Measurements from ENCODE around the gene BFSP2. TPM values are rescaled to one million over a fixed set of nuclear protein-coding genes. Genes with fewer than 3 reads are reported as not detected.
A peak's percentile ranks its signal among the peaks of the same experiment; 100 is the strongest.

BFSP2 gene
- total and polyA plus RNA-seq, 2 experiments from 2014 or later, result not detected

DNA sequence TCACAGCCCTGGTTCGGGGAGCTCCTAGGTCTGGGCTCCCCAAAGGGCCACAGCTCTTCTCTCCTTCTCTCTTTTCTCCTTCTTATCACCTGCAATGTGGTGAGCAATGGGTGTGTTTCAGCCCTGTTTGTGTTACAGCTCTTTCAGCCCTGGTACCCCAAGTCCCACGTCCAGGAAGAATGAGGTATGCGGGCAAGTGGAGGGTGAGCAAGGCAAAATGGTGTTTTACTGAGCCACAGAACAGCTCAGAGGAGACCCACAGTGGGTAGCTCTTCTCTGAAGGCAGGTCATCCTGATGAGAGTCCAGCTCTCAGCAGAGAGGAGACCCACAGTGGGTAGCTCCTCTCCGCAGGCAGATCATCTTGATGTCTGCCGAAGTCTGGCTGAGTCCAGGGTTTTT lies 86.8 kb downstream of the BFSP2 start:
- no peak for DNase-seq
- Histone ChIP-seq H3K9ac (no peak overlapping the region), H3K4me1 (ENCODE audit: insufficient read depth) (peaks cover 15% of the 10 kb centered on the region), H3K27ac (no peak overlapping the region), H3K4me3 (no peak overlapping the region), H3K27me3 (replicated peaks; ENCODE audit: insufficient read depth) (no peaks in the 10 kb centered on the region), H3K79me2 (ENCODE audit: insufficient read depth) (no peaks in the 10 kb centered on the region), H3F3A (ENCODE audit: insufficient read depth) (peaks cover 15% of the 10 kb centered on the region), H3K9me2 (ENCODE audit: insufficient read depth) (no peaks in the 10 kb centered on the region), H2AFZ (no peak overlapping the region), H3K9me3 (ENCODE audit: low read depth) (no peaks in the 10 kb centered on the region), H3K4me2 (ENCODE audit: unreplicated experiment) (no peak overlapping the region), H3K36me3 (ENCODE audit: low read depth) (no peaks in the 10 kb centered on the region), H4K20me1 (ENCODE audit: insufficient read depth) (no peaks in the 10 kb centered on the region)
- in situ Hi-C loops (cut with MboI), result no loop called here
- WGBS, 2 experiments (ENCODE audit: low coverage in 1 of 2, low lambda C conversion rate in 2 of 2, missing lambda C conversion rate in 2 of 2), result 88 to 89% methylated on average over 4 to 5 of the region's 5 CpGs
- TF ChIP-seq EZH2phosphoT487 (IDR thresholded peaks at IDR 0.05; ENCODE audit: insufficient read depth, low read depth) (no peak), EZH2 (IDR thresholded peaks at IDR 0.05; ENCODE audit: insufficient read depth, poor library complexity, severe bottlenecking) (no peak)

DNA sequence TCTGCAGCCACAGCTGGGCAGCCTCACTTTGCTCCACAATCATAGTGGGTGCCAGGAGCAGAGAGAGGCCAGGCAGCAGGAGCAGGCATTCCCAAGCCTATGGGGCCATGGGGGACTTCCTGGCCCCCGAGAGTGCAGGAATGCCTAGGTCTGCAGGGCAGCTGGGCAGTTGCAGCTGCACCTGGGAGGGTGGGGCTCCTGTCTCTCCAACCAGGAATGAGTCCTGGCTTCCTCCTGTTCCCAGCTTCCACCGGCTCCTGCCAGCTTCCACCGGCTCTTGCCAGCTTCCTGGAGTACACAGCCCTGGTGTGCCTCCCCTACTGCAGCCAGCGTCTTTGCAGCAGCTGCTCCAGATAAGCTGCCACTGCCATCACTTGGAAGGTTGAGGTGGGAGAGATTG lies 87.3 kb downstream of the BFSP2 start:
- H3K27ac ChIP-seq, result no peak overlapping the region
- H2AFZ ChIP-seq, result no peak overlapping the region
- TF ChIP-seq EZH2 (IDR thresholded peaks at IDR 0.05; ENCODE audit: insufficient read depth, poor library complexity, severe bottlenecking), result no peak
- no peak for TF ChIP-seq EZH2phosphoT487 (IDR thresholded peaks at IDR 0.05; ENCODE audit: insufficient read depth, low read depth)
- no peaks in the 10 kb centered on the region for H3K79me2 ChIP-seq (ENCODE audit: insufficient read depth)
- no peak for DNase-seq
- peaks cover 15% of the 10 kb centered on the region for H3F3A ChIP-seq (ENCODE audit: insufficient read depth)
- 68% methylated on average over 4 of the region's 4 CpGs for WGBS, 2 experiments (ENCODE audit: low coverage in 1 of 2, low lambda C conversion rate in 2 of 2, missing lambda C conversion rate in 2 of 2)
- H3K27me3 ChIP-seq (replicated peaks; ENCODE audit: insufficient read depth), result no peaks in the 10 kb centered on the region
- no peaks in the 10 kb centered on the region for H4K20me1 ChIP-seq (ENCODE audit: insufficient read depth)
- no peaks in the 10 kb centered on the region for H3K9me2 ChIP-seq (ENCODE audit: insufficient read depth)
- H3K9me3 ChIP-seq (ENCODE audit: low read depth), result no peaks in the 10 kb centered on the region
- H3K4me2 ChIP-seq (ENCODE audit: unreplicated experiment), result no peak overlapping the region
- H3K4me1 ChIP-seq (ENCODE audit: insufficient read depth), result peaks cover 15% of the 10 kb centered on the region
- in situ Hi-C loops (cut with MboI), result no loop called here
- no peak overlapping the region for H3K4me3 ChIP-seq
- H3K36me3 ChIP-seq (ENCODE audit: low read depth), result no peaks in the 10 kb centered on the region
- no peak overlapping the region for H3K9ac ChIP-seq

DNA sequence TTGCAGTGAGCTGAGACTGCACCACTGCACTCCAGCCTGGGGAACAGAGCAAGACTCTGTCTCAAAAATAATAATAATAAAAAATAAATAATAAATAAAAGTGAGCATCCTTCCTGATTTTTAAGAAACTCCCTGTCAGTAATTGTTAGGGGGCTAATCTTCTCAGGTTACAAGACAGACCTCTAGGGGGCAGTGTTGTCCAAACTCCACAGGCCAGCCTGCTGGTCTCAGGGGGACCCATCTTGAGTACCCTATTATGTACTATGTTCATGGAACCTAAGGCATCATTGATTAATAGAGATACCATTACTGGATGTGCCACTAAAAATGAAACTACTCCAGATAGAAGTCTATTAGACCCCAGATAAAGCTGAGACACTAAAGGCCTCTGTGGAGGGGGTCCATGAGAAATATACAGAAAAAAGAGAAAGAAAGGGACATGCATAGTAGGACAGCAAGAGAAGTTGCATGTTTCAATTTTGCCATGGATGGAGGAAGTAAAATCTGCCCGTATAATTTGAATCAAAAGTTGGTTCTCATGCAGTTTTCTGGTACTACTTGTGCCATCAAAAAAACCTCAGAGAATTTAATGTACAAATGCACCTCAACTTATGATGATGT lies 88.2 kb downstream of the BFSP2 start:
- 52 to 62% methylated on average over 1 of the region's 1 CpG for WGBS, 2 experiments (ENCODE audit: low coverage in 1 of 2, low lambda C conversion rate in 2 of 2, missing lambda C conversion rate in 2 of 2)
- Histone ChIP-seq H3K27me3 (replicated peaks; ENCODE audit: insufficient read depth) (no peaks in the 10 kb centered on the region), H3K4me1 (ENCODE audit: insufficient read depth) (peaks cover 15% of the 10 kb centered on the region), H3K9me2 (ENCODE audit: insufficient read depth) (no peaks in the 10 kb centered on the region), H3F3A (ENCODE audit: insufficient read depth) (peaks cover 15% of the 10 kb centered on the region), H3K9me3 (ENCODE audit: low read depth) (no peaks in the 10 kb centered on the region), H3K27ac (no peak overlapping the region), H4K20me1 (ENCODE audit: insufficient read depth) (no peaks in the 10 kb centered on the region), H3K9ac (no peak overlapping the region), H3K79me2 (ENCODE audit: insufficient read depth) (no peaks in the 10 kb centered on the region), H2AFZ (no peak overlapping the region), H3K4me2 (ENCODE audit: unreplicated experiment) (no peak overlapping the region), H3K36me3 (ENCODE audit: low read depth) (no peaks in the 10 kb centered on the region), H3K4me3 (no peak overlapping the region)
- TF ChIP-seq EZH2 (IDR thresholded peaks at IDR 0.05; ENCODE audit: insufficient read depth, poor library complexity, severe bottlenecking) (no peak), EZH2phosphoT487 (IDR thresholded peaks at IDR 0.05; ENCODE audit: insufficient read depth, low read depth) (no peak)
- DNase-seq, result peak; percentile 53
- in situ Hi-C loops (cut with MboI), result no loop called here

DNA sequence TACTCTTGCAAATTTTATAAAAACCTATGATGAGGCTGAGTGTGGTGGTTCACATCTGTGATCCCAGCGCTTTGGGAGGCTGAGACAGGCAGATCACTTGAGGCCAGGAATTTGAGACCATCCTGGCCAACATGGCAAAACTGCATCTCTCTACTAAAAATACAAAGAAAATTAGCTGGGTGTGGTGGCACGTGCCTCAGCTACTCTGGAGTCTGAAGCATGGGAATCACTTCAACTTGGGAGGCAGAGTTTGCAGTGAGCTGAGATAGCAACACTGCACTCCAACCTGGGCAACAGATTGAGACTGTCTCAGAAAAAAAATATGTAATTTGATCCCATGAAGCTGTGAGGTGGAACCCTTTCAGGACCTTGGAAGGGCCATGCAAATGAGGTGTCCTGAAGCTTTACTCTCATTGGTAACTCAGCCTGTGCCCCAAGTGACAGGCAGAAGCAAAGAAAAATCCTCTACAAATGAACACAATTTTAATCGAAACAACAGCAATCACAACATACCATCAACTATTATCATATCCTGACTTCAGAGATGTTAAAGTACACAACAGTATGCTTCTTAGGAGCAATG lies 89.0 kb downstream of the BFSP2 start:
- Histone ChIP-seq H3K4me1 (ENCODE audit: insufficient read depth) (peaks cover 15% of the 10 kb centered on the region), H2AFZ (peak overlapping the region; percentile 9; the same call in 1 of the 2 replicates), H3K36me3 (ENCODE audit: low read depth) (no peaks in the 10 kb centered on the region), H3K9ac (no peak overlapping the region), H3K27ac (no peak overlapping the region), H3K9me2 (ENCODE audit: insufficient read depth) (no peaks in the 10 kb centered on the region), H3K4me3 (no peak overlapping the region), H3K9me3 (ENCODE audit: low read depth) (no peaks in the 10 kb centered on the region), H4K20me1 (ENCODE audit: insufficient read depth) (no peaks in the 10 kb centered on the region), H3K4me2 (ENCODE audit: unreplicated experiment) (peak overlapping the region; percentile 35), H3F3A (ENCODE audit: insufficient read depth) (peaks cover 15% of the 10 kb centered on the region), H3K79me2 (ENCODE audit: insufficient read depth) (no peaks in the 10 kb centered on the region), H3K27me3 (replicated peaks; ENCODE audit: insufficient read depth) (no peaks in the 10 kb centered on the region)
- in situ Hi-C loops (cut with MboI), result no loop called here
- DNase-seq, result peak; percentile 64
- TF ChIP-seq EZH2phosphoT487 (IDR thresholded peaks at IDR 0.05; ENCODE audit: insufficient read depth, low read depth) (no peak), EZH2 (IDR thresholded peaks at IDR 0.05; ENCODE audit: insufficient read depth, poor library complexity, severe bottlenecking) (no peak)
- WGBS, 2 experiments (ENCODE audit: low coverage in 1 of 2, low lambda C conversion rate in 2 of 2, missing lambda C conversion rate in 2 of 2), result 10 to 17% methylated on average over 3 of the region's 3 CpGs

Data from GM23248 (cell line).